ENCODE data around the gene DVL1.

The DVL1 gene

DNA sequence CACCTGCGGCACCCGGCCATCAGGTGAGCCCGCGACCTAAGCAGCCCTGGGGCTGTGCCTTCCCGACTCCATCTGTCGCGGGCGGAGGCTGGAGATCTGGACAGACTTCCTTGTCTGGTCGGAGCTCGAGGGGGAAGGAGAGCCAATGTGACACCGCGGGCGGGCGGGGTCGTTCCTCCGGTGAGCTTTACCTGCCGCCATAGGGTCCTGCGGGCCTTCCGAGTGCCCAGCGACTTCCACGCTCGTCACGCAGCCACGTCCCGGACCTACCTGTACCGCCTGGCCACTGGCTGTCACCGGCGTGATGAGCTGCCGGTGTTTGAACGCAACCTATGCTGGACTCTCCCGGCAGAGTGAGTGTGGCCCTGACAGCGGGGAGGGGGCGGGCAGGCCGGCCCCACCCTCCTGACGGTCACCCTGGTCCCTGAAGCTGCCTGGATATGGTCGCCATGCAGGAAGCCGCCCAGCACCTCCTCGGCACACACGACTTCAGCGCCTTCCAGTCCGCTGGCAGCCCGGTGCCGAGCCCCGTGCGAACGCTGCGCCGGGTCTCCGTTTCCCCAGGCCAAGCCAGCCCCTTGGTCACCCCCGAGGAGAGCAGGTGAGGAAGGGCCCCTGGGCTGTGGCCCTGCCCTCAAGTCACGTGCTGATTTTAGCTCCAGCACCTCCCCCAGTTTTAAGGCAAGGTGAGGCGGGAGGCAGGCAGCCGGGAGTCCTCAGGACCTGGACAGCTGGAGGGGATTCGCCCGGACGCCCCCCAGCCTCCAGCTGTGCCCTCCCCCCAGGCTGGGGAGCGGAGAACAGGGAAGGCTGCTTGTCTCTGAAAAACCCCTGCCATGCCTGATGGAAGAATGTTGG, 39.7 kb downstream of the DVL1 start:
- no peak for DNase-seq

DNA sequence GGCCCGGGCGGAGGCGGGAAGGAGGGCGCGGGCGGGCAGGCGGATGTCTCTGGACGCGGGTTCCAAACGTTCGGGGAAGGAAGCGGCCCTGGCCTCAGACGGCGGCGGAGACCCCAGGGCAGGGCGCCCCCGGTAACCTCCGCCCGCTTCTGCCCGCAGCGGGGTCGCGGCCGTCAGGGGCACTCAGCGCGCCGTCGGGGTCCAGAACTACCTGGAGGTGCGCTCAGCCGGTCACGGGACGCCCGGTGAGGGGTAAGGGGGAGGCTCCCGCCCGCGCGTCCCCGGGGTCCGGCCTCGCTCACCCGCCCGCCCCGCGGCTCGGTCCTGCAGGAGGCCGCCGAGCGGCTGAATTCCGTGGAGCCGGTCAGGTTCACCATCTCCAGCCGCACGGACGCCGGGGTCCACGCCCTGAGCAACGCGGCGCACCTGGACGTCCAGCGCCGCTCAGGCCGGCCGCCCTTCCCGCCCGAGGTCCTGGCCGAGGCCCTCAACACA, 40.4 kb downstream of the DVL1 start:
- no peak for DNase-seq

DNA sequence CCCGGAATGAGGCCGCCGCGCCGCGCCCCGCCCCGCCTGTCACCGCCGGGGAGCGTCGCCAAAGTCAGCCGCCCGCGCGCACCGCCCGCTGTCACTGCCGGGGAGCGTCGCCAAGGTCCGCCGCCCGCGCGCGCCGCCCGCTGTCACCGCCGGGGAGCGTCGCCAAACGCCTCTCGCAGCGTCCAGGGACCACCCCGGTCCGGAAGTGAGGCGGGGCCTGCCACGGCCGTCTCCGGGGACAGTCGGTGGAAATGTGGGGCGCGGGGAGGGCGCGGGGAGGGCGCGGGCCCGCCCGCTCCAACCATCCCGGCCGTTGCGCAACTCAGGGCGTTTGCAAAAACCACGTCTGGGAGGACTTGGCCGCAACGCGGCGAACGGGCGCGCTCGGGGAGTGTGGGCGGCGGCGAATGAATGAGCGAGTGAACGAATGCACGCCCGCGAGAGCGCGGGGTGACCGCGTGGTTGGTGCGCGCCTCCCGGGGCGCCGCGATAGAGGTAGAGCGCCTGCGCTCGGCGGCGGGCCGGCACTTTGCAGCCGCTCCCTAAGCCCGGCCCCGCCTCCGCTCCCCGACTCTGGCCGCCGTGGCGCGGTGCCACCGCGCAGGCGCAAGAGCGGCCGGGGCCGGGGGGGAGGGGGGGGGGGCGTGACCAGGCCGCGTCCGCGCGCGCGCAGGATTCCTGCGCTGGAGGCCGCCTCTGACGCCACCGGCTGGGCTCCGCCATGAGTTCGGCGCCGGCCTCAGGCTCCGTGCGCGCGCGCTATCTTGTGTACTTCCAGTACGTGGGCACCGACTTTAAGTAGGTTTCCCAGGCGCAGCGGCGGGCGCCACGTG, 41.1 kb downstream of the DVL1 start, which contains the start of the genes ACAP3 and PUSL1:
ACAP3 (minus strand) TSS at position 8 of the 833 bp plus-strand sequence. CDS start 115 bp downstream, outside the sequence.
PUSL1 (plus strand) TSS at position 675 of the 833 bp plus-strand sequence; CDS start at position 722, 47 bp downstream.
- peak; percentile 91 for DNase-seq

DNA sequence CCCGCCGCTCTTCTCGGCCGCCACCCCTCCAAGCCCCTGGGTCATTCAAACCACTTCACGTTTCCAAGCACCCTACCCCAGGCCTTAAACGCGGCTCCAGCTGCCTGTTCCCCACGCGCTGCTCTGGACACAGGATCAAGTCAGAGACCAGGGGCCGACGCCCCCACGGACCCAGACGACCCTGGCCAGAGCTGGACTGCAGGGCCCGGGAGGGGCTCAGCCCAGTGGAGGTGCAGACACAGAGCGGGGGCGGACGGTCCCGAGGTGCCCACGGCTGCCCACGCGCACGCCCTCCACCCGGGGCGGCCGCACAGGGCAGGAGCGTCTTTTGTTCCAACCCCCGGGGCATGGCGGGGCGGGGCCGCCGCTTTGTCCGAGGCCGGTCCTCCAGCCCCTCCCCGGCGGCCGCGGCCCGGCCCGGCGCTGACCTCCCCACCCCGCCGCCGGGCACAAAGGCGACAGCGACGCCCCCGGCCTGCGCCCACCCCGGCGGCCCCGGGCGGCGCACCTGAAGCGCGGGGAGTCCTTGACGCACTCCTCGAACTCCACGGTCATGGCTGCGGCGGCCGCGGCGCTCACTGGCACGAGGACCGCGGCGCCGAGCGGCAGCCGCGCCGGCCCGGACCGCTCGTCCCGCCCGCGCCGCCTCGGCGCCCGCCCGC, 41.8 kb downstream of the DVL1 start:
- DNase-seq: no peak

DNA sequence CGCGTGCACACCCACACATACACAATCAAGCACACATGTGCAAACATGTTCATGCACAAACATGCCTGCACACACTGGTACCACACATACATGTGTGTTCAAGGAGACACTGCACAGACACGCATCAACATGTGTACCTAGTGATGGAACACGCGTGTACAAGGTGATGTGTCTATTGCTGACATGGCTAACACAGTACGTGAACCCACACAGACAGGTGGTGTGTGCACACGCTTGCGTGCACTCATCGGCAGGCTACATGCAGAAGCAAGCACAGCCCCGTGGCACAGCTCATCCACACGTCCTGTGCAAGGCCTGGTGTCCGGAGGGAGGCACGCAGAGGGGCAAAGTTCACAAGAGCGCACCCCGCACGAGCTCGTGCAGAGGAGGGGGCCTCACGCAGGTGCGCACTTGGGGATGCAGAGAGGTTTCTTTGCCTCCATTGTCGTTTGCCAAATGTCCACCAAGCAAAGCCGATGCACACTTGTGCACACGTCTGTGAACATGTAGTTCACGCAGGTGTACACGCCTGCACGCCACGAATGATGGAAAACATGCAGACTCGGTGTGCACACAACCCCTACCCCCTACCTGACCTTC, 42.5 kb downstream of the DVL1 start:
- DNase-seq: no peak

DNA sequence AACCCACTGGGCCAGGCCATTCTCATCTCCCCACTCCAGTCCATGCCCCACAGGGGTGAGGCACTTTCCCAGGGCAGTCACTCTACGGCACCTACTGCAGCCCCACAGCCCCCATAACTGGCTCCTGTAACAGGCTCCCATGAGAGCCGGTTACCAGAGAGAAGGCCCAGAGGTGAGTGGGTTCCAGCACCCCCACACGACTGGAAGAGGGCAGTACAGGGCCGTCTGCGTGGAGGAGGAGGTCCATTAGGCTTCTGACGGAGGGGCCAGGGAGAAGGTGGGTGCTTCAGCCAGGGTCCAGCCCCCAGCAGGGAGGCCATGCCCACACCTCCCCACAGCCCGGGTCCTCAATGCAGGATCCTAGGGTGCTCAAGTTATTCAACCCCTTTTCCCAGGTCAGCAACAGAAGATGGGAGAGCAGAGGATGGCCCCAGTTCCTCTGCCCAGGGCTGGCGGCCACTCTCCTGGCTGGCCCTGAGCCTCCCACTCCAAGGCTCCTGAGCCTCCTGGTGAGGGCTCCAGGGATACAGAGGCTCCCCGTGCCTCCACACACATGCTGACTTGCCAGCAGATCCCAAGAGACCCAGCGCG, 43.1 kb downstream of the DVL1 start:
- DNase-seq: peak; percentile 18

DNA sequence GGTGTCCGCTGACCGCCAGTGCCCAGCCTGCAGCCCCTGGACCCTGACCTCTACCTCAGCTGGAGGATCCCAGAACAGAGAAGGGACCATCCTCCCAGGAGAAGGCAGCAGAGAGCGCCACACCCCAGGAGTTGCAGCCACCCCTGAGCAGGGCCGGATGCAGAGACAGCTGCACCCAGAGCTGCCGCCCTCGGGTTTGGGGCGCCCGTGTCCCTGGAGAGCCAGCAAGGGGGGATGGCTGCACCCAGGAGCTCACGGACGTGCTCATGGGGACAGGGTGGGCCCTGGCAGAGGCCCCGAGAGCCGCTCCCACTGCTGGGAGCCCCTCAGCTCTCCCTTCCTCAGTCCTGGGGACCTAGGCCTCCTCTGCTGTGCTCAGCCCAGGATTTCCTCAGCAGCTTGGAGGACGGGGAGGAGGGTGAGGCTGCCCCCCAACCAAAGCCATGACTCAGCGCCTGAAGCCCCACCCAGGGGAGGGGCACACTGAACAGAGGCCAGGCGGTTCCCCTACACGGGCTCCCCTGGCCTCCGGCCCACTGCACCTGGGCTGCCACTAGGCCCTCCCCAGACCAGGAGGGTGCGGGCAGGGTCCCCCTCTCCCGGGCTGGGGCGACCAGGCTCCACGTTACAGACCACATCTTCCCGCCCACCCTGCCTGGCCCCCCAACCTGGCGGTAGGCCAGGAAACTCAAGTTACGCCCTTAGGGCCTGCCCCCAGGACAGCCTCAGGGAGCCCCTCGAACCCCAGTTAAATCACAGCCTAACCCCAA, 43.7 kb downstream of the DVL1 start:
- peak; percentile 78 for DNase-seq

DNA sequence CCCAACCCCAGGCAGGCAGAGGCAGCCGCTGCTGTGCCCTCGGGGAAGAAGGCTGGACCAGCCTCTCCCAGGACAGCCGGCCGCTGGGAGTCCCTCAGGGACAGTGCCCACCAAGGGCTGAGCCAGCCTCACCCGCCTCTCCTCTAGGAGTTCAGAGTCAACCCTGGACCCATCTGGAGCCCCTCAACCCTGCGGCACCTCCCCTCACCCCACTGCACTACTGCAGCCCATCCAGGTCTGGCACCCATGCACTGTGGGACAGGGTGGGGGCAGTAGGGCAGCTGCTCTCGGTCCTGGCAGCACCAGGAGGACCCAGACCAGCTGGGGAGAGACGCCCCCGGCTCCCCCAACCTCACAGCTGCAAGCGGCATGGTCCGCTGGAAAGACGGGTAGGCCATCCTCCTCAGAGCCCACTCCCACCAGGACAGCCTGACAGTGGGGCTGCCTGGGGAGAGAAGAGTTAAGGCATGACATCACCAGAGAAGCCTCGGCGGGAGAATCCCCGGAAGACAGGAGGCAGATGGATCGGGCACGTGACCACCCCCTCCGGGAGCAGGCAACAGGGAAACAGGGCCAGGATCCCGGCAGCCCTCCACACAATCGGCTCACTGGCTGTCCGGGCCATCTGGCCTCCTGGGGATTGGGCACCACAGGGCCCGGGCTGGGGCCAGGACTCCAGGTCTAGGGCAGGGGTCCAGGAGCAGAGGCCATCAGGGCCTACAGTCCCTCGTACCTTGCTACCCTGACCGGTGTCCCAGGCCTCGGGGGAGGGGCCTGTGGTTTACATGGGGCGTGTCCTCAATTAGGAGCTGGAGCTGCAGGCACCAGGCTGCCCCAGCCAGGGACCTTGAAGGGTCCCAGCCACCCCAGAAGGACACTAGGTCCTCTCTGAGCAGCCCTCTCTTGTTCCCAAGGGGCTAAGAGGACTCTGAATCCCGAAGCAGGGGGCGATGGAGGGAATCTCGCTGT, 44.6 kb downstream of the DVL1 start:
- peak; percentile 95 for DNase-seq

DNA sequence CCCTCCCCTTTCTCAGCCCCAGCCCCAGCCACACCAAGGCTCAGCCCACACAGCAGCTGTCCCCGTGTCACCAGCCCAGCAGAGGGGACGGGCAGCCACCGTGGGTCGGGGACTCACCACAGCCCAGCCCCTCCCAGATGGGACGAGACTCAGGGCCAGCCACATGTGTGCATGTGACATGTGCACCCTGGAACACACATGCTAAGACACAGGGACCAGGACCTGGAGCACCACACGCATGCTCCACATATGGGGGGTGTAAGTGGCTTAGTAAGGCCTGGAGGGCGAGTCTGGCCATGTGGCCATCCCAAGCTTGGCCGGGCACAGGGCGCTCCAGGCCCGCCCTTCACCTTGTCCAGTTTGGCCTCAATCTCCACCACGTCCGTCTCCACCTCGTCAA, 45.5 kb downstream of the DVL1 start:
- DNase-seq: no peak

DNA sequence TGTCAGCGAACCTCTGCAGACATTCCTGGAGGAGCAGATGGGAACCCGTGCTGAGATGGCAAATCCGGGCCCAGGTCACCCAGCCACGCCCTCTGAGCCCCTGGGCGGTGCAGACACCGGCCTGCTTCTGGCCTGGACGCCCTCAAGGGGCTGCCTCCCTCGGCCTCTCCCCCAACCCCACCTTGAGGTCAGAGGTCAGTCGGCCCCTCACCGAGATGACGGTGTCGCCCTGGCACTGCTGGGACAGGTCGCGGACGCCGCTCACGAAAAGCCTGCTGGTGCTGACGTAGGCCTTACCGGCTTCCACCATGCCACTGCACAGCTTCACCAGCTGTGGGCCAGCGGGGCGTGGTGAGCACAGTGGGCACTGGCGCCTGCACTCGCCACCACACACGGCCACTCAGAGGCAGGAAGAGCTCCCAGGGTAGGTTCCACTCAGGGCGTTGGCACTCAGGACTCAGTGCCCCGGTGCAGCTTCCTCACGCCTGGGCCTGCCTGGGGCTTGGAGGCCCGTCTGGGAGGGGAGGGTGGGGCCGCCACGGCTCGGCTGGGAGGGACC, 46.2 kb downstream of the DVL1 start:
- no peak for DNase-seq

DNA sequence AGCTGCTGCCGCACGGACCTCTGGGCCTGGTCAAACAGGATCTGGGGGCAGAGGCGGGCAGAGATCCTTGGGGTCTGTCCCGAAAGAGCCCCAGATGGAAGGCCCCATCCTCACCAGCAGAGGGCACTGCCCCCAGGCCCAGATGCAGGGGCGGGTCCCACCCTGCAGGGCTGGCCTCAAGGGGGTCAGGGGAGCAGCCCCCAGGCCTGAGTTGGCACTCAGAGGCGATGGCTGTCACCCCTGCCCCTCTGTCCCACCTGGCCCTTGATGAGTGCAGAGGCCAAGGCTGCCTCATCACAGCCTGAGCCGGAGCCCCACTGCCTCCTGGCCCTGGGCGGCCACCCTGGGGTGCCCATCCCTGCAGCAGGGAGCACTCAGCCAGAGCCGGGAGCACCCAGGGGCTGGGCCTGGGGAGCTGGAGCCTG, 47.2 kb downstream of the DVL1 start:
- no peak for DNase-seq

DNA sequence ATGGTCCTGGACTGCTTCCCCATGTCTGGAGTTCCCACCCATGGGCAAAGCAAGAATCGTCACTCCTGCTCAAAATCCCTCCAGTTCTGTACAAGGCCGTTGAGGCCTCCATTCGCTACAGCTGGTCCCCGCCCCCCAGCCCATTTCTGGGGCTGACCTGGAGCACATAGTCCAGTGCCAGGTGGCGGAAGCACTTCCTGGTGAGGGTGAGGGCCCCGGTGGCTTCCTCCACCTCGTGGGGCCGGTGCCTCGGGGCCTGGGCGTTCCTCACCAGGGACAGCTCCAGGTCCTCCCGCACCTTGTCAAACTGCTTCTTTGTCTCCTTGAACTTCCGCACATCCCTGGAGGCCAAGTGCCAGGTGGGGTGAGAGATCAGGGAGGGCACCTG, 48.9 kb downstream of the DVL1 start:
- DNase-seq: no peak

DNA sequence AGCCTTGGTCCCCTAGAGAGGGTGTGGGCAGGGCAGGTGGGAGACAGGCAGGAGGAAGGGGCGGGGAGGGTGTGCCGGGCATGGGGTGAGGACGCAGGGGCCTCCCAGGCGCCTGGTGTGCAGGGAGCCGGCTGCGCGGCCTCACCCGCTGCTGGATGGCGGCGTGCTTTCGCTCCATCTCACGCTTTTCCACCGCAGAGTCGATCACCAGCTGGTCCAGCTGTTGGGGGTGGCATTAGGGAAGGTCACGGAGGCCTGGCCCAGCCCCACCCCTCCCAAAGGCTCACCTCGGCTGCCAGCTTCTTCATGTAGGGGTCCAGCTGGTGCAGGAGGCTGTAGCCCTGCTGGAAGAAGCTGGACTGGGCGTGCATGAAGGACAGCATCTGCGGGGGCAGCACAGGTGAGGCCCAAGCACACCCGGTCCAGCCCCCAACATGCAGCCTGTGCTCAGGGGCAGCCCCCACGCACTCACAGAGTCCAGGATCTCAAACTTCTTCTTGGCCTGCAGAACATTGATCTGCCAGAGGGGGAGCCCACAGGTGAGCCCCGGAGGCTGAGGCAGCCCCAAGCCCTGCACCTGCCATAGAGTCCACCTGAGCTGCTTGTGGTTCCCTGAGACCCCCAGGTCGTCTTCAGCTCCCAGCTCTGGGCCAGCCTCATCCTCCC, 49.4 kb downstream of the DVL1 start:
- DNase-seq: no peak

DNA sequence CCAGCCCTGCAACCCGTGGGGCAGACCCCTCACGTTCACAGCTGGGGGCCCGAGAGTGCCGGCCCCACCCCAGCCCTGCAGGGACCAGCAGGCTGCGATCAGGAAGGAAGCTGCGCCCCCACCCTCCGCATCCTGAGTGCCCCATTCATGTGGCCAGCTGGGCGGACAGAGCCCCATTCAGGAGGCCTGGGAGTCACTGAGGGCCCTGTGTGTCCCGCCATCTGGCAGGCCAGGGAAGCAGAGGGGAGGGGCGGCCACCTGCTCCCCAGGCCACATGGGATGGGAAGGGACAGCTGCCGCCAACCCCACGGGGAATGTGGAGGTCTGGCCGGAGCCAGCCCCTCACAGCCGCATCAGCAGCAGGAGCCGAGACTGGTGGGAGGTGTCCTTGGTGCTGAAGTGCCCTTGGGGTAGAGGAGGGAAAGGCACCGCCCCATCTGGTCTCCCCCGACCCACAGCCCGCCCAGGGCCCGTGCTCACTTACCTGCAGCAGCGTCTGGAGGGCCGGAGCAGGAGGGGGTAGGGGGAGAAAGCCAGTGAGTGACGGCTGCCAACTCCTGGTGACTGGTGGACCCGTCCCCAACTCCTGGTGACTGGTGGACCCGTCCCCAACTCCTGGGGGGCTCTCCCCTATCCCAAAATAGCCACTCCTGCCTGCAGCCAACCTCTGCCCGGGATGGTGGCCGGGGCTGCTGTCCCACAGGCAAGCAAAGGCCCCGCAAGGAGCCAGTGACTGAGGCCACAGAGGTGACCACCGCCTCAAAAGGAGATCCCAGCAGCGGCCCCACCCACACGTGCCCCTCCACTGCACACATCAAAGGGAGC, 50.1 kb downstream of the DVL1 start:
- no peak for DNase-seq

DNA sequence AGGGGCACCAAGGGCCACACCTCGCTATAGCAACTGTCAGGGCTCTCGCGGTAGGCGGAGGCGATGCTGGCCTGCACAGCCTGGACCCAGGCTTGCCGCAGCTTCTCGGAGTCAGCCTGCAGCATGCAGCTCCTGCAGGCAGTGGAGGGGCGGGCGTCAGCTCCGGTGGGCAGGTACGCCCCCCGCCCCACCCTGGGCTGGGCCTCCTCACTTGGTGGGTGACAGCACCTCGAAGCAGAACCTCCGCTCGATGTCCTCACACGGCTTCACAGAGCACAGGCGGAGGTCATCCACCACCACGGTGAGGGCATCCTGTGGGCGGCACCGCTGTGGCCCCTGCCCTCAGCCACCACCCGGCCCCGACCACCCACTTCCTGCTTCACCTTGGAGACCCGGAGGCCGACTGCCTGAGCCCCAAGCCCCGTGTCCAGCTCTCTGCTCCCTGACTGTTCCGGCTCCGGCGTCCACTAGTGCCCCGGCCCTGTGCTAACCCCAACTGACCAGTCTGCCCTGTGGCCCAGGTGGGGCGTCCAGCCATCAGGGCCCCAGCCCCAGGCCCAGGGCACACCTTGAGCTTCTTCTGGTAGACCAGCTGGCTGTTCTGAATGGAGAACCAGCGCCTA, 51.3 kb downstream of the DVL1 start:
- DNase-seq: no peak

DNA sequence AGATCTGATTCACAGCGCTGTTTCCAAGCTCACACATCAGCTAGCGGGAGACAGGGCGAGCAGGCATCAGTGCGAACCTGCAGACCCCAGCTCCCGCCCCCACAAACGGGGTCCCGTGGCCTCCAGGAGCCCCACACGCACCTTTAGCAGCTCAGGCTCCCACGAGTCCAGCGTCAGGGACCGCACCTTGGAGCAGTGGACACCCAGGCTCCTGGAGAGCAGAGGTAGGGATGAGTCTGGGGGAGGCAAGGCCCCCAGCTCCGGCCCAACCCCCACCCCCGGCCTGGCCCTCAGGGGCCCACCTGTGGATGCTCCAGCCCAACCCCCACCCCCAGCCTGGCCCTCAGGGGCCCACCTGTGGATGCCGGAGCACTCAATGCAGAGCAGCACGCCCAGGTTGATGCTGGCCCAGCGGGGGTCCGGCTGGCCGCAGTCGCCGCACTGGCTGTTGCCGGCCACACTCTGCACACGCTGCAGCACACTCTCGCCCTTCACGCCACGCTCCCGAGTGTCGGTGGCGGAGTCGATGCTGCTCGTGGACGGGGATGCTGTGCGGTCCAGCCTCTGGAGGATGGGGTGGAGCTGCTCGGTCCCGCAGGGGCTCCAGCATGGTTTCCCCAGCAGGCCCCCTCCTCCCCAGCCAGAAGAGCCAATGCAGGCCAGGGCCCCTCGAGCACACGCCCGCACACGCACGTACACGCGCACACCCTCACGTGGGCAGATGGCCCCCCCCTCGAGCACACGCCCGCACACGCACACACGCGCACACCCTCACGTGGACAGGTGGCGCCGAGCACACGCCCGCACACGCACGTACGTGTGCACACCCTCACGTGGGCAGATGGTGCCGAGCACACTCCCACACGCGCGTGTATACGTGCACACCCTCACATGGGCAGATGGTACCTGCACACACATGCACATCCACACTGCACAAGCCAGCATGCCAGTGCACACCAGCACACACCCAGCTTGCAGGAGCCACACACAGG, 52.9 kb downstream of the DVL1 start:
- no peak for DNase-seq
